HG02981 (cell line): ENCODE measurements around the gene MFSD2B.
A peak's percentile ranks its signal among the peaks of the same experiment; 100 is the strongest.
"Not testable (repeated sequence)": the region's sequence is repeated elsewhere in the genome, so short reads cannot be mapped to it uniquely, and the experiment has no call there.

Source experiments
- ATAC-seq: cut with Tn5 transposase; IDR thresholded peaks from one replicate; pipeline ENCODE4 v1.9.1; 2021; ENCODE audit warnings: mild to moderate bottlenecking, moderate library complexity; ENCODE audit not compliant: unreplicated experiment

Gene MFSD2B

GRCh38 chr2:24017711-24018110 is 7.8 kb downstream of the MFSD2B start:
- ATAC-seq: no peak

- ATAC-seq: no peak
These were observed 8.4 kb downstream of the MFSD2B start for GRCh38 chr2:24018241-24018640.

GRCh38 chr2:24019729-24020128 is 9.8 kb downstream of the MFSD2B start:
- no peak for ATAC-seq

GRCh38 chr2:24020244-24020643 is 10.4 kb downstream of the MFSD2B start:
- ATAC-seq: no peak

- ATAC-seq: no peak
These were observed 11.5 kb downstream of the MFSD2B start for GRCh38 chr2:24021122-24021998.

- ATAC-seq: no peak
These were observed 12.6 kb downstream of the MFSD2B start for GRCh38 chr2:24022324-24022974.

GRCh38 chr2:24022975-24023575 is 13.2 kb downstream of the MFSD2B start:
- no peak for ATAC-seq

- ATAC-seq: no peak
These were observed 14.1 kb downstream of the MFSD2B start for GRCh38 chr2:24024018-24024417.

- ATAC-seq: no peak
These were observed 15.2 kb downstream of the MFSD2B start for GRCh38 chr2:24024996-24025663.

- no peak for ATAC-seq
These were observed 16.3 kb downstream of the MFSD2B start for GRCh38 chr2:24026233-24026632.

- ATAC-seq: no peak
These were observed 29.1 kb downstream of the MFSD2B start for GRCh38 chr2:24038786-24039499.

GRCh38 chr2:24040511-24040910 is 30.6 kb downstream of the MFSD2B start:
- ATAC-seq: no peak

- not testable (repeated sequence) for ATAC-seq
These were observed 33.2 kb downstream of the MFSD2B start for GRCh38 chr2:24043133-24043532.

- no peak for ATAC-seq
These were observed 35.9 kb downstream of the MFSD2B start for GRCh38 chr2:24045511-24046508.

- no peak for ATAC-seq
These were observed 36.7 kb downstream of the MFSD2B start for GRCh38 chr2:24046599-24046929.

- peak; percentile 100 for ATAC-seq
These were observed 37.2 kb downstream of the MFSD2B start, which contains the start of gene WDCP for GRCh38 chr2:24046930-24047702. Gene WDCP (minus strand): TSS chr2:24047391. CDS start chr2:24039494, 7,897 bp downstream.

- no peak for ATAC-seq
These were observed 37.8 kb downstream of the MFSD2B start for GRCh38 chr2:24047703-24048033.

GRCh38 chr2:24048769-24049484 is 39.0 kb downstream of the MFSD2B start:
- no peak for ATAC-seq
